ENCODE results near the gene DDX25.

- TF ChIP-seq CTCF (conservative IDR thresholded peaks at IDR 0.05; ENCODE audit: low read depth, low read length) (no peak), EZH2phosphoT487 (IDR thresholded peaks at IDR 0.05; ENCODE audit: borderline replicate concordance, low read length) (no peak), EZH2 (IDR thresholded peaks at IDR 0.05; ENCODE audit: low read length, unreplicated experiment) (no peak)
Measured at GRCh38 chr11:125892994-125893393, 11.3 kb upstream of the DDX25 start.
